ES-I3 (cell line): ENCODE data around the gene GMPR2.
"Not testable (repeated sequence)": the region's sequence is repeated elsewhere in the genome, so short reads cannot be mapped to it uniquely, and the experiment has no call there.

ENCODE experiments used
- H3K36me3 ChIP-seq: 2 replicates; pipeline ENCODE4 v1.6.1; 2013; ENCODE audit warnings: mild to moderate bottlenecking, low read length, control low read depth, moderate library complexity; ENCODE audit not compliant: insufficient read depth
- H3K4me1 ChIP-seq: 2 replicates; pipeline ENCODE4 v1.6.1; 2013; ENCODE audit warnings: mild to moderate bottlenecking, control low read depth, low read length; ENCODE audit not compliant: insufficient read depth
- H3K9ac ChIP-seq: 2 replicates; pipeline ENCODE4 v1.6.1; 2013; ENCODE audit warnings: low read depth, mild to moderate bottlenecking, low read length, moderate library complexity
- H3K9me3 ChIP-seq: 2 replicates; pipeline ENCODE4 v1.6.1; 2013; ENCODE audit warnings: mild to moderate bottlenecking, low read length, moderate library complexity; ENCODE audit not compliant: control insufficient read depth, insufficient read depth

Gene GMPR2

DNA sequence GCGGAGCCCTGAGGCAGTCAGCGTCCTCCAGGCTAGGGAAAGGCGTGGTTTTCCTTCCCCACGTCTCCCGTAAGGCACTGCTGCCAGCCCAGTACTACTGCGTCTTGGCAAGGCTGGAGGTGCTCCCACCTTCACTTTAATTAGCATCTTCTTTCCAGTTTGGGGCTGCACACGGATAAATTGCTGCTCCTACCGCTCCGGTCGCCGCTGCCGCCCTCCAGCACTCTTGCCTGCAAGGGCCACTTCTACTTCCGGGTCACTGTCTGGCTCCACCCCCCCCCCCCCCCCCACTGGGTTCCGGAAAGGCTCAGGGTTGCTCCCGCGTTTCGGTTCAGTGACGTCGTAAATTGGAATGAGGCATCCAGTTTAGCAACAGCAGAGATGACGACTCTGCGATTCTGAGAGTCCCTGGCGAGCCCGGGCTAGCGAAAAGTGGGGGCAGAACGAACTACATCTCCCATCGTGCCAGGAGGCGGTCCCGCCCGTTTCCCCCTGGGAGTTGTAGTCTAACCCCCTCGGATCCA lies 546 bp upstream of the GMPR2 start, which contains the start of gene NEDD8:
Gene NEDD8, minus strand, starts transcription at position 247 of the 524 bp plus-strand sequence. Its CDS starts 100 bp downstream, at position 147.
- peak within 1 kb of the TSS; percentile 97 for H3K9ac ChIP-seq
- H3K9me3 ChIP-seq: no peaks in the 10 kb centered on the region
- H3K4me1 ChIP-seq: no peaks in the 10 kb centered on the region
- H3K36me3 ChIP-seq: peaks cover 20% of the 10 kb centered on the region

DNA sequence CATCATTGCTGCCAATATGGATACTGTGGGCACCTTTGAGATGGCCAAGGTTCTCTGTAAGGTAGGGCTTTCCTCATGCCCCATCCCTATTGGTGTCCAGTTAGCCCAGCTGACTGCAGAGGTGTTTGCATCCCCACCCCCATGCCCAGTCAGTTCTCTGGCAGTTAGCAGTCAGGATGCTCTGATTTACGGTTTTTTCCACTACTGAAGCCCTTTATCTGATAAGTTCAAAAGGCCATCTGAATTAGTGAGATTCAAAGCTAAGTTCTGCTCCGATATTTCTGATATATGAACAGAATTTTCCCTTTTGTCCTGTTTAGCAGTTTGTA lies 773 bp downstream of the GMPR2 start:
- H3K9me3 ChIP-seq: no peaks in the 10 kb centered on the region
- peak overlapping the region; percentile 97 for H3K9ac ChIP-seq
- peaks cover 23% of the 10 kb centered on the region for H3K36me3 ChIP-seq
- no peaks in the 10 kb centered on the region for H3K4me1 ChIP-seq

DNA sequence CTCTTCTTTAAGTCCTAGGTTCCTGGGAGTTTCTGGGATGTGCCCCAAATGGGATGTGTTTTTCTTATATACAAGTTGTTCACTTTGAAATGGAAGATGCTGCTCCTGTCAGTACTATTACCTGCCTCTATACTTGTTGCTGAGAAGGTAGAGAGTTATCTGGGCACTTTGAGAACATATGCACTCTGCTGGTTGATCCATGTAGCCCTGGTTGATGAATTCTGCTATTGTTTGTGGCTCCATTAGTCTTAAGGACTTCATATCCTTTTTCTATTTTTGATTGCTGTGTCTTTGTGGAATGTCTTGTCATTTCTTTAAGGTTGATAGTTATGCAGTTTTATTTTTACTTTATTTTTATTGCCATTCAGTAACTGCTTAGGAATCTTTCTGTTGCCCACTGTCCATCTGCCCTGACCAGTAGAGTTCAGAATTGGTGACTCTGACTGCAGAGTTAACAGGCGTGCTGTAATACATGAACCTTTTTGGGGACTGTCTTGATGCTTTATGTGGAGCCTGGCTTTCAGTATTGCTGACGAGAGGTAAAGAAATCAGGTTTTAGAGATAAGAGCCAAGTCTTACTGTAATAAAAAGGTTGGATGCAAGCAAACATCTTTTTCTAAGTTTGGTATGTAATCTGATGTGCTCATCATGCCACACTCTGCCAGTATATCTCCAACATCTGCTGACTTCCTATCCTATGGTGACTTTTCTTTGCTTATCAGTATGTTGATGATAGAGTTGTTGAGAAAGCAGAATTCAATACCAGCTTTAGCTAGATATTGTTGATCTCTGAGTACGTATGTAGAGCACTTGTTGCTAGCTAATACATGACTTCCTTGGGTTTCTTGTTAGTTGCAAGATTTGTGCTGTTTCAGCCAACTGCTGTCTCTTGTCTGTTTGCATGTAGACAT lies 1.6 kb downstream of the GMPR2 start:
- Histone ChIP-seq H3K9ac (no peak overlapping the region), H3K4me1 (no peaks in the 10 kb centered on the region), H3K36me3 (peaks cover 25% of the 10 kb centered on the region), H3K9me3 (no peaks in the 10 kb centered on the region)

DNA sequence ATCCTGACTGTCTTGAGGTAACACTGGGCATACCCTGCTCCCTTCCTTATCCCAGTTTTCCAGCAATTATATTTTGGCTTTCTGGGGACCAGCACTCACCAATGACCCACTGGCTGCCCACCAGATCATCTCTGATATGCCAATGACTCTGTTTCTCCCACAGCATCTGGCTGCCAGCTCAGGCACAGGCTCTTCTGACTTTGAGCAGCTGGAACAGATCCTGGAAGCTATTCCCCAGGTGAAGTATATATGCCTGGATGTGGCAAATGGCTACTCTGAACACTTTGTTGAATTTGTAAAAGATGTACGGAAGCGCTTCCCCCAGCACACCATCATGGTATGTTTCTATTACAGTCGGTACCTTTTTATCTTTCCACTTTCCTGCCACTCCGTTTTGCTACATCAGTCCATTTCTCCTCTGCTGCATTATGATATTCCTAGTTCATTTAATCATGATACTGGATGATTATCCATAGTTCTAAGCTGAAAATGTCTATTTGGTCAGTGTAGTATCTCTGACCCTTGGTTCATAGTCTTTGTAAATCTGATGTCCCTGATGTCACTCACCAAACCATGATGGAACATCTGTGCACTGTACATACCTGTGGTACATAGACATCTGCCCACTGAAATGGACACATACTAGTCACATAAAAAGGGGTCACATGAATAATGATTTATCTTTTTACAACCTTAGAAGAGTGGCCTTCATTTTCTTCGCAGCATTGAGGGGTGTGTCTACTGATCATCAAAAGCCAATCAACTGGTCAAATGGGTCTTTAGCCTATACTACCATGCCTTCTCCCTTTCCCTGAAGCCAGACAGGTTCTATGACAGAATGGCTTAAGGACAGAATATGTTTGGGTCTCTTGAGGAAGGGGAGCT lies 3.3 kb downstream of the GMPR2 start:
- Histone ChIP-seq H3K4me1 (no peaks in the 10 kb centered on the region), H3K36me3 (peaks cover 34% of the 10 kb centered on the region), H3K9me3 (no peaks in the 10 kb centered on the region), H3K9ac (no peak overlapping the region)

DNA sequence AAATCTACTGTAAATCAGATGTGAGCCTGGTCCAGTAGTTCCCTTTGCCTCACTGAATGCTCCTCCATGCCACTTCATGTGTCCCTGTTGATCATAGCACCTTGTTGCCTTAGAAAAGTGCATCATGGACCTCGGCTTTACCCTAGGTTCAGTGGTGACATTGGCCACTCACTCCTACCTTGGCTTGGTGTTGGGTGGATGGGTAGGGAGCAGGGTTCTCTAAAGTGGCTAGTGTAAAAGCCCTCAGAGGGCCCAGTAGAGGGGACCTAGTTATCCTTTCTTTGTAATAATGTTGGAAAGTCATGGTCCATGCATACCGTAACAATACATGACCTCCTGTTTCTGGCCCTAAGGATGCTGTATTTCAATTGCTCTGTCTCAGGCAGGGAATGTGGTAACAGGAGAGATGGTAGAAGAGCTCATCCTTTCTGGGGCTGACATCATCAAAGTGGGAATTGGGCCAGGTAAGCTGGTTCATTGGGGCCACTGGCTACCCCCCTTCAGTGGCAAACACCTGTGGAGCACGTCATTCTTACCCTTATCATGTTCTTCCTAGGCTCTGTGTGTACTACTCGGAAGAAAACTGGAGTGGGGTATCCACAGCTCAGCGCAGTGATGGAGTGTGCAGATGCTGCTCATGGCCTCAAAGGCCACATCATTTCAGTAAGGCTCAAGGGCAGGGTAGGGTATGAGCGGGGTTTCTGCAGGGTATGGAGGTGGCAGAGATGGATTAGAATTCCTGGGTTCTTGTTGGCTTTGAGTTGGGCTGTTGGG lies 4.1 kb downstream of the GMPR2 start:
- Histone ChIP-seq H3K9ac (no peak overlapping the region), H3K9me3 (no peaks in the 10 kb centered on the region), H3K4me1 (no peaks in the 10 kb centered on the region), H3K36me3 (peaks cover 34% of the 10 kb centered on the region)

DNA sequence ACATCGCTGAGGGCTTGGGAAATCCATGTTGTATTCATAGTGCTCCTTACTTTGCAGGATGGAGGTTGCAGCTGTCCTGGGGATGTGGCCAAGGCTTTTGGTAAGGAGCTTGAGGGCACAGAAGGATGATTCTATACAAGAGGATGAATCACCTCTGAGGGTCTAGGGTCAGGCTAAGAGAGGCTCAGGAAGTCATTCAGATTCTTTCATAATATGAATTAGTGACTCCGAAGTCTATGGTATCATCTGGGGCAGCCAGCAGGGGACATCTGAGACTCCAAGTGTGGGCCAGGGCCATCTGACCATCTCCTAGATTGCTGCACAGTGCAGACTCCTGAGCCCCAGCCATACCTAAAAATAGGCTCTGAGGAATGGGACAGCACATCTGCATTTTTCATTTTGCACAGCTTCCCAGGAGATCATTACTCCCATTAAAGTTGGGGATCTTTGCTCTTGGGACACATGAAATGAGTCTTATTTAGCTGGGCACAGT lies 4.8 kb downstream of the GMPR2 start:
- peaks cover 34% of the 10 kb centered on the region for H3K36me3 ChIP-seq
- no peak overlapping the region for H3K9ac ChIP-seq
- H3K9me3 ChIP-seq: no peaks in the 10 kb centered on the region
- no peaks in the 10 kb centered on the region for H3K4me1 ChIP-seq

DNA sequence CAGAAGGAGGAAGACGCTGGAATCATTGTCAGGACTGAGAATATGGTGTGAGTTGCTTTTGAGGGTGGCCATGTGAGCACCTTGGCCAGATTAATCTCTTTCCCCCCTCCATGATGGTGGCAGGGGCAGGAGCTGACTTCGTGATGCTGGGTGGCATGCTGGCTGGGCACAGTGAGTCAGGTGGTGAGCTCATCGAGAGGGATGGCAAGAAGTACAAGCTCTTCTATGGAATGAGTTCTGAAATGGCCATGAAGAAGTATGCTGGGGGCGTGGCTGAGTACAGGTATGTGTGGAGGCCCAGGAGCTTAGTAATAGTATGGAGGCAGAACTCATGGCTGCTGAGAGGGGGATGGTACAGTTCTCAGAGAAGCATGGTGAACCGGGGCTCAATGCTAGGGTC lies 5.4 kb downstream of the GMPR2 start:
- H3K4me1 ChIP-seq: no peaks in the 10 kb centered on the region
- H3K36me3 ChIP-seq: peaks cover 34% of the 10 kb centered on the region
- no peak overlapping the region for H3K9ac ChIP-seq
- H3K9me3 ChIP-seq: no peaks in the 10 kb centered on the region

DNA sequence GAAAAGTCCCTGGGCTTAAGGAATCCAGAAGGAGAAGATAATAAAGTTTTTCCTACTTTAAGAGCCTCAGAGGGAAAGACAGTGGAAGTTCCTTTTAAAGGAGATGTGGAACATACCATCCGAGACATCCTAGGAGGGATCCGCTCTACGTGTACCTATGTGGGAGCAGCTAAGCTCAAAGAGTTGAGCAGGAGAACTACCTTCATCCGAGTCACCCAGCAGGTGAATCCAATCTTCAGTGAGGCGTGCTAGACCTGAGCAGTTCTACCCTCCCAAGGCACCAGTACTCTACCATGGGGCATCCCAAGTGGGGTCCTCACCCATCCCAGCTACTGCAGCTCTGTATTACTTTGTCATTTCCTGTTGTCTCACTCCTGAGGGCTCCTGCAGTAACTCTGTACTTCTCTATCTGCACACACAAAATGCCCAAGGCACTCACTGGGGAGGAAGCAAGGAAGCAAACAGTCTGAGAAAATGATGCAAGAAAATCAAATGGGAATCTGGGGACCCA lies 5.9 kb downstream of the GMPR2 start:
- H3K9me3 ChIP-seq: no peaks in the 10 kb centered on the region
- peaks cover 34% of the 10 kb centered on the region for H3K36me3 ChIP-seq
- H3K4me1 ChIP-seq: peaks cover 3% of the 10 kb centered on the region; the same call in 1 of the 2 replicates
- no peak overlapping the region for H3K9ac ChIP-seq

DNA sequence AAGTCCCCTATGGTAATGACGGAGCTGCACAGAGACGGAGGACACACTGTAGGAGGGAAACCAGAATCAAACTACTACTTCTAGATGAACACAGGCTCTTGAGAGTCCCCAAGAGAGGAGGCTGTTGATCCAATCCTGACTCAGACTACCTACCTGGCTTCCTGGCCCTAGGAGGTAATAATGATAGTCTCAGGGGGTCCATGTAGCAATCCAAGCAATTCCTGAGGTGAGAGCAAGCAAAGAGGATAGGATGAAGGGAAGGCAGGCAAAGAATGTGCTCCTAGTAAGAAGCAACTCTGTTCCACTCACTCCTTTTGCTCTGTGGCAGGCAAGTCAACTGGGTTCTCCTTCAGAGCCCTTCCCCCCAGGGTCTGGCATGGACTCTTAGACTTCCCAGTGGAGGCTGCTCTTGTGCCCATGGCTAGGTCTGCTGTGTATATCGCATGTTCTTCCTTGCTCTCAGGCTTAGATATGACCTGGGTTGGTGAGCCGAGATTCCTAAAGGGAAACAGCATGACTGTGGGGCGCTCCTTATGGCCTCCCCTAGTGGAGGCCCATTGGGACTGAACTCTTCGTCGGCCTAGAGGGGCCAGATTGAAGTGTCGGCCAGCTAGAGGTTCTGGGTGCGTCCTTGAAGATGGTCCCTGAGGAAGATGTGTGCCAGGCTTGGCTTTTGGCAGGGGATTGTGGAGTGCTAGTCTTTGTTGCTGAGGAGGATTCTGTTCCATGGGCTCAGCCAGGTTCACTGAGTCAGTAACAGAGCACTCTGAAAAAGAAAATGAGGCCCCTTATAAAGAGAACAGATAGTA lies 7.6 kb downstream of the GMPR2 start:
- H3K36me3 ChIP-seq: peaks cover 32% of the 10 kb centered on the region
- no peak overlapping the region for H3K9ac ChIP-seq
- H3K9me3 ChIP-seq: no peaks in the 10 kb centered on the region

DNA sequence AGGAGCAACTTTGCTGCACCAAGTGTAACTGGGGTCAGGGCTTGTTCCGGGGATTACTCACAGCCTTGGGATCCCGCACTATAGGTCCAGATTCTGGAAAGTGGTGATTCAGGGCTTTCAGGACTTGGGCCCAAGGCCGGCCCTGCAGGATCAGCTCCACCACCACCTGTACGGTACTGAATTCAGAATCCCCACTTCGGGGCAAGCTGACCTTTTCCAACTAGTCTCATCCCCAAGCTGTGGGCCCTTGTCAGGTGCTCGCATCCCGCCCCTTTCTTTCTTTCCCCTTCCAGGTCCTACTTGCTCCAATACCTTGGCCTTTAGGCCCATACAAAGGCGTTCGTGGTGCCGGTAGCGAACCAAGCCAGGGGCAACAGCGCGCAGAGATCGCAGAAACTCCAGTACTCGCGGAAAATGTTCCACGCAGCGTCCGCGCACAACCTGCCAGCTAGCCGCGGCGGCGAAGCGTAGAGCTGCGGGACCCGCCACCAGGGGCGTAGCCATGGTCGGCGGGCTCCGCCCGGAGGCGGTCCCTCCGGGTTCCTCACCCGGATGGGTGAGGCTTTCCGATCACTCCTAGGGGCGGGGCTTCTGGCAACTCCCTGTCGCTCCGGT lies 9.2 kb downstream of the GMPR2 start:
- H3K9ac ChIP-seq: peak overlapping the region; percentile 70
- no peaks in the 10 kb centered on the region for H3K9me3 ChIP-seq
- H3K36me3 ChIP-seq: peaks cover 17% of the 10 kb centered on the region
- peaks cover 6% of the 10 kb centered on the region; the same call in 1 of the 2 replicates for H3K4me1 ChIP-seq

More for the DNA sequence above, 7.6 kb downstream of the GMPR2 start:
- peaks cover 6% of the 10 kb centered on the region; the same call in 1 of the 2 replicates for H3K4me1 ChIP-seq

DNA sequence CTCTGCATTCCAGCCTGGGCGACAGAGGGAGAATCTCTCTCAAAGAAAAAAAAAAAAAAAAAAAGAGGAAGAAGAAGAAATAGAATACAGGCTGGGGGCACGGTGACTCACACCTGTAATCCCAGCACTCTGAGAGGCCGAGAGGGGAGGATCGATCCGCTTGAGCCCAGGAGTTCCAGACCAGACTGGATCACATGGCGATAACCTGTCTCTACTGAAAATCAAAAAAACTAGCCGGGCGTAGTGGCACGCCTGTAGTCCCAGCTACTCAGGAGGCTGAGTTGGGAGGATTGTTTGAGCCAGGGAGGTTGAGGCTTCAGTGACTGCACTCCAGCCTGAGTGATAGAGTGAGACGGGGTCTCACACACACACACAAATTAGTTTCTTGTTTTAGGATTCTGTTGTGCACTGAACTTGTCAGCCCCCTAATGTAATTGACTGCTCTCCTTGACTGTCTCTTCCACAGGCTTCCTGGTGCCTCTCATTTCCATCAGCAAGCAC lies 10.7 kb downstream of the GMPR2 start:
- Histone ChIP-seq H3K4me1 (peaks cover 6% of the 10 kb centered on the region; the same call in 1 of the 2 replicates), H3K36me3 (peaks cover 12% of the 10 kb centered on the region), H3K9me3 (no peaks in the 10 kb centered on the region), H3K9ac (peak overlapping the region; percentile 70)

DNA sequence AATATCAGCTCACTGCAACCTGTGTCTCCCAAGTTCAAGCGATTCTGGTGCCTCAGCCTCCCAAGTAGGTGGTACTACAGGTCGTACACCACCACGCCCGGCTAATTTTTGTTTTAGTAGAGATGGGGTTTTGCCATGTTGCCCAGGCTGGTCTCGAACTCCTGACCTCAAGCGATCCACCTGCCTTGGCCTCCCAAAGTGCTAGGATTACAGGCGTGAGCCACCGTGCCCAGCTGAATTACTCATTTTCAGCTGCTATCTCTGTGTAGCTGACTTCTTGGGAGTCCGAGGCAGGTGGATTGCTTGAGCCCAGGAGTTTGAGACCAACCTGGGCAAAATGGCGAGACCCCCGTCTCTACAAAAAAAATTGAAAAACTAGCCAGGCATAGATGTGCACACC lies 12.6 kb downstream of the GMPR2 start:
- not testable (repeated sequence) for H3K9ac ChIP-seq, H3K36me3 ChIP-seq, H3K4me1 ChIP-seq, H3K9me3 ChIP-seq
